ENCODE data around the gene NUBP2. TPM values are rescaled to one million over a fixed set of nuclear protein-coding genes. Genes with fewer than 3 reads are reported as not detected.

Gene NUBP2
- total RNA-seq, 1 experiment from 2014 or later: 69.4 TPM

- Histone ChIP-seq H4K20me1 (ENCODE audit: control insufficient read depth, insufficient read depth, insufficient read length) (no peaks in the 10 kb centered on the region), H3K18ac (ENCODE audit: insufficient read length, low read depth, low read length) (no peak overlapping the region), H3K27me3 (ENCODE audit: insufficient read depth, low read length) (no peaks in the 10 kb centered on the region), H2AFZ (ENCODE audit: low read length) (no peak overlapping the region), H2AK5ac (ENCODE audit: insufficient read length, low read length) (no peak overlapping the region), H3K79me2 (ENCODE audit: insufficient read depth, low read length) (no peaks in the 10 kb centered on the region; the same call in 1 of the 2 replicates), H2BK20ac (ENCODE audit: low read depth, low read length, poor library complexity, severe bottlenecking) (no peak overlapping the region), H2BK120ac (ENCODE audit: low read depth, low read length, poor library complexity, severe bottlenecking) (no peak overlapping the region), H2BK12ac (ENCODE audit: insufficient read length, low read depth, low read length) (no peak overlapping the region), H3K27ac (ENCODE audit: insufficient read length, low read depth, low read length) (no peak overlapping the region), H4K5ac (ENCODE audit: insufficient read length, low read depth, low read length) (no peak overlapping the region), H4K8ac (replicated peaks; ENCODE audit: insufficient read length, low read depth, low read length) (no peak overlapping the region), H3K9me3 (ENCODE audit: control insufficient read depth, low read depth, low read length) (no peaks in the 10 kb centered on the region), H3K4me2 (ENCODE audit: insufficient read depth, insufficient read length, low read length) (no peak overlapping the region), H3K23ac (ENCODE audit: insufficient read length, low read depth, low read length) (no peak overlapping the region), H3K56ac (ENCODE audit: insufficient read length, low read depth, low read length) (no peak overlapping the region), H2BK15ac (ENCODE audit: low read depth, low read length) (no peak overlapping the region), H3K4me1 (ENCODE audit: insufficient read depth, low read length) (no peaks in the 10 kb centered on the region), H2BK5ac (ENCODE audit: insufficient read length, low read length) (no peak overlapping the region), H3K23me2 (ENCODE audit: insufficient read length, low read depth, low read length, poor library complexity, severe bottlenecking) (peaks cover 10% of the 10 kb centered on the region), H4K91ac (ENCODE audit: insufficient read length, low read depth, low read length) (no peak overlapping the region), H3K79me1 (ENCODE audit: insufficient read depth, low read depth, low read length, poor library complexity, severe bottlenecking) (peaks cover 5% of the 10 kb centered on the region), H3K9ac (ENCODE audit: extremely low read depth, insufficient read length, low read length) (no peak overlapping the region), H3K4ac (ENCODE audit: low read depth, low read length) (no peak overlapping the region), H3T11ph (ENCODE audit: low read length) (no peak overlapping the region), H3K14ac (ENCODE audit: insufficient read depth, low read length) (no peak overlapping the region)
- Mint-ChIP-seq H3K36me3 (ENCODE audit: insufficient read depth in 1 of 3, low read depth in 3 of 3) (peaks cover 0 to 42% (median 8%) of the 10 kb centered on the region in 3 experiments; a peak in 4 of 7 replicates), H3K4me3 (no peak overlapping the region), H3K27ac (no peak overlapping the region), H3K27me3 (ENCODE audit: low read depth) (peaks cover 2% of the 10 kb centered on the region; the same call in 1 of the 2 replicates), H3K4me1 (peaks cover 7 to 14% of the 10 kb centered on the region in 2 experiments), H3K9me3 (no peaks in the 10 kb centered on the region)
- no peak for TF ChIP-seq CTCF (conservative IDR thresholded peaks at IDR 0.05)
- no CpG with 5 or more reads among the region's 36 CpGs for WGBS (ENCODE audit: extremely low coverage, insufficient read length, low lambda C conversion rate)
- DNase-seq: no peak
These were observed 5.2 kb upstream of the NUBP2 start for GRCh38 chr16:1777375-1778199.

All from H9 (cell line).